H9 (cell line): Measurements from ENCODE around the gene TNFAIP2. TPM values are rescaled to one million over a fixed set of nuclear protein-coding genes. Genes with fewer than 3 reads are reported as not detected.

ENCODE experiments used
- DNase-seq: peaks from one replicate; pipeline ENCODE4 v3.0.0-alpha.2; 2017
- H2AFZ ChIP-seq: one replicate; pipeline ENCODE4 v1.6.1; 2013; ENCODE audit warnings: mild to moderate bottlenecking, low read length, control low read depth, moderate library complexity
- H2AK5ac ChIP-seq: 2 replicates; pipeline ENCODE4 v1.6.1; 2013; ENCODE audit warnings: low read length, control low read depth, mixed read lengths; ENCODE audit not compliant: insufficient read length
- H2BK120ac ChIP-seq: one replicate; pipeline ENCODE4 v1.6.1; 2013; ENCODE audit warnings: low read depth, mild to moderate bottlenecking, low read length, control low read depth, inconsistent platforms; ENCODE audit not compliant: poor library complexity, severe bottlenecking
- H2BK12ac ChIP-seq: 2 replicates; pipeline ENCODE4 v1.6.1; 2013; ENCODE audit warnings: low read length, control low read depth, mixed read lengths, low read depth; ENCODE audit not compliant: insufficient read length
- H2BK15ac ChIP-seq: 2 replicates; pipeline ENCODE4 v1.6.1; 2013; ENCODE audit warnings: low read depth, low read length, control low read depth
- H2BK20ac ChIP-seq: one replicate; pipeline ENCODE4 v1.6.1; 2013; ENCODE audit warnings: low read depth, mild to moderate bottlenecking, low read length, control low read depth, inconsistent platforms; ENCODE audit not compliant: poor library complexity, severe bottlenecking
- H2BK5ac ChIP-seq: 2 replicates; pipeline ENCODE4 v1.6.1; 2013; ENCODE audit warnings: low read length, control low read depth, mixed read lengths; ENCODE audit not compliant: insufficient read length
- H3K14ac ChIP-seq: 2 replicates; pipeline ENCODE4 v1.6.1; 2013; ENCODE audit warnings: low read length, control low read depth; ENCODE audit not compliant: insufficient read depth
- H3K18ac ChIP-seq: 2 replicates; pipeline ENCODE4 v1.6.1; 2013; ENCODE audit warnings: low read depth, mild to moderate bottlenecking, mixed read lengths, low read length, control low read depth; ENCODE audit not compliant: insufficient read length
- H3K23ac ChIP-seq: 2 replicates; pipeline ENCODE4 v1.6.1; 2013; ENCODE audit warnings: low read length, control low read depth, mixed read lengths, low read depth; ENCODE audit not compliant: insufficient read length
- H3K23me2 ChIP-seq: 2 replicates; pipeline ENCODE4 v1.6.1; 2013; ENCODE audit warnings: low read depth, mild to moderate bottlenecking, mixed read lengths, low read length, control low read depth; ENCODE audit not compliant: insufficient read length, poor library complexity, severe bottlenecking
- H3K27ac ChIP-seq: 2 replicates; pipeline ENCODE4 v1.5.1; 2013; ENCODE audit warnings: low read length, control low read depth, mixed read lengths, low read depth; ENCODE audit not compliant: insufficient read length
- H3K27me3 ChIP-seq: 2 replicates; pipeline ENCODE4 v1.6.1; 2013; ENCODE audit warnings: low read length, control low read depth, inconsistent platforms; ENCODE audit not compliant: insufficient read depth
- H3K4ac ChIP-seq: 2 replicates; pipeline ENCODE4 v1.6.1; 2013; ENCODE audit warnings: low read depth, mild to moderate bottlenecking, control low read depth, inconsistent platforms, low read length, moderate library complexity
- H3K4me1 ChIP-seq: 2 replicates; pipeline ENCODE4 v1.6.1; 2013; ENCODE audit warnings: low read length, control low read depth, inconsistent platforms; ENCODE audit not compliant: insufficient read depth
- H3K4me2 ChIP-seq: 2 replicates; pipeline ENCODE4 v1.6.1; 2013; ENCODE audit warnings: low read length, control low read depth, mixed read lengths; ENCODE audit not compliant: insufficient read length, insufficient read depth
- H3K56ac ChIP-seq: 2 replicates; pipeline ENCODE4 v1.6.1; 2013; ENCODE audit warnings: low read depth, mild to moderate bottlenecking, mixed read lengths, low read length, control low read depth; ENCODE audit not compliant: insufficient read length
- H3K79me1 ChIP-seq: 2 replicates; pipeline ENCODE4 v1.6.1; 2013; ENCODE audit warnings: low read depth, mild to moderate bottlenecking, moderate library complexity, low read length, control low read depth, inconsistent platforms; ENCODE audit not compliant: insufficient read depth, poor library complexity, severe bottlenecking
- H3K79me2 ChIP-seq: 2 replicates; pipeline ENCODE4 v1.6.1; 2013; ENCODE audit warnings: low read length, control low read depth, inconsistent platforms; ENCODE audit not compliant: insufficient read depth
- H3K9ac ChIP-seq: 2 replicates; pipeline ENCODE4 v1.6.1; 2013; ENCODE audit warnings: low read length, control low read depth, mixed read lengths; ENCODE audit not compliant: insufficient read length; ENCODE audit errors: extremely low read depth
- H3K9me3 ChIP-seq: one replicate; pipeline ENCODE4 v1.6.1; 2013; ENCODE audit warnings: low read depth, low read length, inconsistent platforms; ENCODE audit not compliant: control insufficient read depth
- H3T11ph ChIP-seq: one replicate; pipeline ENCODE4 v1.6.1; 2013; ENCODE audit warnings: mild to moderate bottlenecking, low read length, control low read depth, inconsistent platforms
- H4K20me1 ChIP-seq: one replicate; pipeline ENCODE4 v1.6.1; 2013; ENCODE audit not compliant: control insufficient read depth, insufficient read length, insufficient read depth
- H4K5ac ChIP-seq: 2 replicates; pipeline ENCODE4 v1.6.1; 2013; ENCODE audit warnings: low read depth, mild to moderate bottlenecking, mixed read lengths, low read length, control low read depth; ENCODE audit not compliant: insufficient read length
- H4K8ac ChIP-seq: replicated peaks from 2 replicates; pipeline ENCODE4 v1.6.1; 2013; ENCODE audit warnings: low read length, control low read depth, mixed read lengths, low read depth; ENCODE audit not compliant: insufficient read length
- H4K91ac ChIP-seq: 2 replicates; pipeline ENCODE4 v1.6.1; 2013; ENCODE audit warnings: low read depth, mild to moderate bottlenecking, moderate library complexity, mixed read lengths, low read length, control low read depth; ENCODE audit not compliant: insufficient read length
- H3K27ac Mint-ChIP-seq, 3 experiments: 2 replicates in 2 of 3; 3 replicates in 1 of 3; pipeline ENCODE4 v1.8.0; 2020 to 2021; ENCODE audit warnings: mixed read lengths in 3 of 3, mild to moderate bottlenecking in 1 of 3, moderate library complexity in 1 of 3
- H3K27me3 Mint-ChIP-seq: 2 replicates; pipeline ENCODE4 v1.8.0; 2021; ENCODE audit warnings: low read depth, mild to moderate bottlenecking, moderate library complexity, mixed read lengths
- H3K36me3 Mint-ChIP-seq, 3 experiments: 2 replicates in 2 of 3; 3 replicates in 1 of 3; pipeline ENCODE4 v1.8.0; 2020 to 2021; ENCODE audit warnings: low read depth in 3 of 3, mixed read lengths in 3 of 3; ENCODE audit not compliant: insufficient read depth in 1 of 3
- H3K4me1 Mint-ChIP-seq, 2 experiments: 2 replicates each; pipeline ENCODE4 v1.8.0; 2020; ENCODE audit warnings: mixed read lengths in 2 of 2
- H3K4me3 Mint-ChIP-seq, 2 experiments: 2 replicates in 1 of 2; 3 replicates in 1 of 2; pipeline ENCODE4 v1.8.0; 2020 to 2021; ENCODE audit warnings: mild to moderate bottlenecking in 2 of 2, mixed read lengths in 2 of 2, moderate library complexity in 1 of 2
- H3K9me3 Mint-ChIP-seq, 2 experiments: 2 replicates in 1 of 2; 3 replicates in 1 of 2; pipeline ENCODE4 v1.8.0; 2020; ENCODE audit warnings: mild to moderate bottlenecking in 2 of 2, mixed read lengths in 2 of 2, moderate library complexity in 1 of 2
- WGBS: extraction: QIAGEN DNeasy Blood & Tissue Kit; methylation state at CpG from one replicate; pipeline ENCODE4 v1.1.7; 2013; ENCODE audit warnings: missing lambda C conversion rate, low lambda C conversion rate, mixed read lengths; ENCODE audit not compliant: insufficient read length; ENCODE audit errors: extremely low coverage; 5-methylcytosine and 5-hydroxymethylcytosine counted together
- total RNA-seq: library from RNA; stranded (reverse); gene quantifications from 2 replicates; pipeline ENCODE4 v1.2.1, GENCODE V29; 2021
- TF ChIP-seq, protein P1 (sequence below): fragments of 200-600 bp; sonication (generic); conservative IDR thresholded peaks from 3 replicates; pipeline ENCODE4 v1.8.0; 2021; ENCODE audit warnings: antibody characterized with exemption, mild to moderate bottlenecking

Gene TNFAIP2
- total RNA-seq, 1 experiment from 2014 or later = 29.3 TPM

- Histone ChIP-seq H3K4me1 (no peaks in the 10 kb centered on the region), H3K79me1 (no peaks in the 10 kb centered on the region), H2BK15ac (no peak overlapping the region), H3K79me2 (no peaks in the 10 kb centered on the region), H3K27ac (no peak overlapping the region), H3K14ac (no peak overlapping the region), H3K4me2 (no peak overlapping the region), H3K18ac (no peak overlapping the region), H4K91ac (no peak overlapping the region), H3T11ph (no peak overlapping the region), H3K4ac (no peak overlapping the region), H2BK20ac (no peak overlapping the region), H2BK120ac (no peak overlapping the region), H3K56ac (no peak overlapping the region), H2BK12ac (no peak overlapping the region), H3K23me2 (no peaks in the 10 kb centered on the region), H4K5ac (no peak overlapping the region), H4K8ac (no peak overlapping the region), H3K9me3 (no peaks in the 10 kb centered on the region), H2BK5ac (no peak overlapping the region), H3K27me3 (no peaks in the 10 kb centered on the region), H4K20me1 (peaks cover 4% of the 10 kb centered on the region), H2AK5ac (no peak overlapping the region), H3K9ac (no peak overlapping the region), H2AFZ (no peak overlapping the region), H3K23ac (no peak overlapping the region)
- peaks cover 3 to 14% of the 10 kb centered on the region in 2 experiments; a peak in 3 of 4 replicates for H3K4me1 Mint-ChIP-seq
- peaks cover 9 to 31% (median 17%) of the 10 kb centered on the region in 3 experiments; a peak in 6 of 7 replicates for H3K36me3 Mint-ChIP-seq
- no CpG with 5 or more reads among the region's 9 CpGs for WGBS
- H3K9me3 Mint-ChIP-seq = no peaks in the 10 kb centered on the region; a peak in 1 of 5 replicates
- H3K27me3 Mint-ChIP-seq = peaks cover 13% of the 10 kb centered on the region
- no peak overlapping the region for H3K27ac Mint-ChIP-seq
- DNase-seq = no peak
- H3K4me3 Mint-ChIP-seq = no peak overlapping the region
- TF ChIP-seq, protein P1, sequence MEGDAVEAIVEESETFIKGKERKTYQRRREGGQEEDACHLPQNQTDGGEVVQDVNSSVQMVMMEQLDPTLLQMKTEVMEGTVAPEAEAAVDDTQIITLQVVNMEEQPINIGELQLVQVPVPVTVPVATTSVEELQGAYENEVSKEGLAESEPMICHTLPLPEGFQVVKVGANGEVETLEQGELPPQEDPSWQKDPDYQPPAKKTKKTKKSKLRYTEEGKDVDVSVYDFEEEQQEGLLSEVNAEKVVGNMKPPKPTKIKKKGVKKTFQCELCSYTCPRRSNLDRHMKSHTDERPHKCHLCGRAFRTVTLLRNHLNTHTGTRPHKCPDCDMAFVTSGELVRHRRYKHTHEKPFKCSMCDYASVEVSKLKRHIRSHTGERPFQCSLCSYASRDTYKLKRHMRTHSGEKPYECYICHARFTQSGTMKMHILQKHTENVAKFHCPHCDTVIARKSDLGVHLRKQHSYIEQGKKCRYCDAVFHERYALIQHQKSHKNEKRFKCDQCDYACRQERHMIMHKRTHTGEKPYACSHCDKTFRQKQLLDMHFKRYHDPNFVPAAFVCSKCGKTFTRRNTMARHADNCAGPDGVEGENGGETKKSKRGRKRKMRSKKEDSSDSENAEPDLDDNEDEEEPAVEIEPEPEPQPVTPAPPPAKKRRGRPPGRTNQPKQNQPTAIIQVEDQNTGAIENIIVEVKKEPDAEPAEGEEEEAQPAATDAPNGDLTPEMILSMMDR = no peak
Observed at GRCh38 chr14:103131580-103131979, 8.3 kb downstream of the TNFAIP2 start.
